ENCODE results near the gene PHB1. TPM values are rescaled to one million over a fixed set of nuclear protein-coding genes. Genes with fewer than 3 reads are reported as not detected.
A peak's percentile ranks its signal among the peaks of the same experiment; 100 is the strongest.

Gene PHB1
- total RNA-seq, 4 donors from 2014 or later: 83.5 to 114 (median 90.4) TPM

GRCh38 chr17:49452661-49453060 lies 38.0 kb upstream of the PHB1 start:
- Histone ChIP-seq H3K9me3 (no peaks in the 10 kb centered on the region), H3K4me3 (no peak overlapping the region), H3K27ac (peak overlapping the region in 1 of 4 donors; percentile 89), H3K4me1 (peaks cover 0 to 48% (median 13%) of the 10 kb centered on the region in 4 donors), H3K27me3 (no peaks in the 10 kb centered on the region), H3K36me3 (no peaks in the 10 kb centered on the region)
- TF ChIP-seq EP300 (IDR thresholded peaks at IDR 0.05) (no peak), POLR2A (IDR thresholded peaks at IDR 0.05) (no peak)
- TF ChIP-seq, protein P1, sequence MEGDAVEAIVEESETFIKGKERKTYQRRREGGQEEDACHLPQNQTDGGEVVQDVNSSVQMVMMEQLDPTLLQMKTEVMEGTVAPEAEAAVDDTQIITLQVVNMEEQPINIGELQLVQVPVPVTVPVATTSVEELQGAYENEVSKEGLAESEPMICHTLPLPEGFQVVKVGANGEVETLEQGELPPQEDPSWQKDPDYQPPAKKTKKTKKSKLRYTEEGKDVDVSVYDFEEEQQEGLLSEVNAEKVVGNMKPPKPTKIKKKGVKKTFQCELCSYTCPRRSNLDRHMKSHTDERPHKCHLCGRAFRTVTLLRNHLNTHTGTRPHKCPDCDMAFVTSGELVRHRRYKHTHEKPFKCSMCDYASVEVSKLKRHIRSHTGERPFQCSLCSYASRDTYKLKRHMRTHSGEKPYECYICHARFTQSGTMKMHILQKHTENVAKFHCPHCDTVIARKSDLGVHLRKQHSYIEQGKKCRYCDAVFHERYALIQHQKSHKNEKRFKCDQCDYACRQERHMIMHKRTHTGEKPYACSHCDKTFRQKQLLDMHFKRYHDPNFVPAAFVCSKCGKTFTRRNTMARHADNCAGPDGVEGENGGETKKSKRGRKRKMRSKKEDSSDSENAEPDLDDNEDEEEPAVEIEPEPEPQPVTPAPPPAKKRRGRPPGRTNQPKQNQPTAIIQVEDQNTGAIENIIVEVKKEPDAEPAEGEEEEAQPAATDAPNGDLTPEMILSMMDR (IDR thresholded peaks at IDR 0.05): no peak
- no peak for DNase-seq (ENCODE audit: low spot score in 2 of 2)
- WGBS, 2 donors: 85 to 97% methylated on average over 5 of the region's 5 CpGs

GRCh38 chr17:49452201-49452600 lies 37.5 kb upstream of the PHB1 start:
- H3K4me1 ChIP-seq: peaks cover 0 to 48% (median 13%) of the 10 kb centered on the region in 4 donors
- H3K4me3 ChIP-seq: no peak overlapping the region
- no peak for DNase-seq (ENCODE audit: low spot score in 2 of 2)
- 24 to 30% methylated on average over 5 of the region's 5 CpGs for WGBS, 2 donors
- peak overlapping the region in 1 of 4 donors; percentile 17 for H3K27ac ChIP-seq
- H3K36me3 ChIP-seq: no peaks in the 10 kb centered on the region
- H3K9me3 ChIP-seq: no peaks in the 10 kb centered on the region
- no peak for TF ChIP-seq EP300 (IDR thresholded peaks at IDR 0.05)
- TF ChIP-seq POLR2A (IDR thresholded peaks at IDR 0.05): no peak
- TF ChIP-seq, protein P1 (IDR thresholded peaks at IDR 0.05): no peak
- H3K27me3 ChIP-seq: no peaks in the 10 kb centered on the region

GRCh38 chr17:49450735-49451134 lies 36.1 kb upstream of the PHB1 start:
- TF ChIP-seq, protein P1 (IDR thresholded peaks at IDR 0.05): no peak
- TF ChIP-seq EP300 (IDR thresholded peaks at IDR 0.05) (no peak), POLR2A (IDR thresholded peaks at IDR 0.05) (no peak)
- WGBS, 2 donors: 61 to 69% methylated on average over 3 of the region's 3 CpGs
- Histone ChIP-seq H3K27ac (peak overlapping the region in 1 of 4 donors; percentile 10), H3K9me3 (no peaks in the 10 kb centered on the region), H3K4me3 (no peak overlapping the region), H3K36me3 (no peaks in the 10 kb centered on the region), H3K27me3 (no peaks in the 10 kb centered on the region), H3K4me1 (peaks cover 0 to 34% (median 10%) of the 10 kb centered on the region in 4 donors)
- DNase-seq (ENCODE audit: low spot score in 2 of 2): no peak

GRCh38 chr17:49450181-49450580 lies 35.5 kb upstream of the PHB1 start:
- H3K4me1 ChIP-seq: peaks cover 0 to 29% (median 8%) of the 10 kb centered on the region in 4 donors
- TF ChIP-seq EP300 (IDR thresholded peaks at IDR 0.05) (no peak), POLR2A (IDR thresholded peaks at IDR 0.05) (no peak)
- TF ChIP-seq, protein P1 (IDR thresholded peaks at IDR 0.05): no peak
- 79 to 80% methylated on average over 4 of the region's 4 CpGs for WGBS, 2 donors
- no peak for DNase-seq (ENCODE audit: low spot score in 2 of 2)
- H3K4me3 ChIP-seq: no peak overlapping the region
- no peaks in the 10 kb centered on the region for H3K27me3 ChIP-seq
- no peaks in the 10 kb centered on the region for H3K36me3 ChIP-seq
- no peaks in the 10 kb centered on the region for H3K9me3 ChIP-seq
- no peak overlapping the region for H3K27ac ChIP-seq

GRCh38 chr17:49447628-49448302 lies 33.1 kb upstream of the PHB1 start:
- Histone ChIP-seq H3K4me1 (peaks cover 0 to 13% (median 0%) of the 10 kb centered on the region in 4 donors), H3K36me3 (no peaks in the 10 kb centered on the region), H3K4me3 (no peak overlapping the region), H3K27me3 (no peaks in the 10 kb centered on the region), H3K9me3 (no peaks in the 10 kb centered on the region), H3K27ac (no peak overlapping the region)
- whole genome bisulfite sequencing, 2 donors: 81 to 85% methylated on average over 9 of the region's 9 CpGs
- DNase-seq (ENCODE audit: low spot score in 2 of 2): no peak
- TF ChIP-seq, protein P1 (IDR thresholded peaks at IDR 0.05): no peak
- TF ChIP-seq EP300 (IDR thresholded peaks at IDR 0.05): no peak
- TF ChIP-seq POLR2A (IDR thresholded peaks at IDR 0.05): no peak

All from tibial nerve (tissue), 4 donors.